Adipocyte (in vitro differentiated cells): ENCODE measurements around the gene IL22.

Experiments used
- DNase-seq: peaks from one replicate; pipeline ENCODE4 v3.0.0-alpha.2; 2015; ENCODE audit warnings: low read depth
- H3K27me3 ChIP-seq: replicated peaks from 2 replicates; pipeline ENCODE4 v1.7.0; 2013; ENCODE audit warnings: mild to moderate bottlenecking, low read length, moderate library complexity; ENCODE audit not compliant: control insufficient read depth, insufficient read depth
- H3K36me3 ChIP-seq: 2 replicates; pipeline ENCODE4 v1.7.0; 2013; ENCODE audit warnings: low read length, mild to moderate bottlenecking, moderate library complexity; ENCODE audit not compliant: control insufficient read depth, insufficient read depth, severe bottlenecking
- H3K4me1 ChIP-seq: 2 replicates; pipeline ENCODE4 v1.7.0; 2013; ENCODE audit warnings: mild to moderate bottlenecking, low read length, moderate library complexity; ENCODE audit not compliant: control insufficient read depth, insufficient read depth
- H3K4me3 ChIP-seq: 2 replicates; pipeline ENCODE4 v1.7.0; 2013; ENCODE audit warnings: mild to moderate bottlenecking, low read length, moderate library complexity
- H3K9ac ChIP-seq: 2 replicates; pipeline ENCODE4 v1.7.0; 2013; ENCODE audit warnings: mild to moderate bottlenecking, low read length, moderate library complexity
- H3K9me3 ChIP-seq: 2 replicates; pipeline ENCODE4 v1.7.0; 2013; ENCODE audit warnings: mild to moderate bottlenecking, low read length, moderate library complexity; ENCODE audit not compliant: control insufficient read depth

Gene IL22

DNA sequence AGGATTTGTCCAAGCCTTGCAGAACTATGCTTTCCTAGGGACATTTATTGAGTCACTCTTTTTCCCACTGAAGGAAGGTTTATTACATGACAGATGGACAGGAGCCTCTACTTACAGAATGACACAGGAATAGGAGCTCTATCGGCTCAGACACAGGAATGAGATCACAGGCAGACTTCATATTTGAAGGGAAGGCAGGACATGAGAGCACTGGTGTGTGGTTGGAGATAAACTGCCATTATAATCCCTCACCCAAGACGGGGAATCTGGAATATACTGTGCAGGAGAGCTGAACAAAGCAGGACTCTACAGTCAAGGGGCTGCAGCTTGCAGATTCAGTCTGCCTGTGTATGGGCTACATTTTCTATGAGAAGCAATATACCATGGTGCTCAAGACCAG is 26.8 kb upstream of the IL22 start:
- no peak for DNase-seq
- peaks cover 1% of the 10 kb centered on the region for H3K27me3 ChIP-seq

DNA sequence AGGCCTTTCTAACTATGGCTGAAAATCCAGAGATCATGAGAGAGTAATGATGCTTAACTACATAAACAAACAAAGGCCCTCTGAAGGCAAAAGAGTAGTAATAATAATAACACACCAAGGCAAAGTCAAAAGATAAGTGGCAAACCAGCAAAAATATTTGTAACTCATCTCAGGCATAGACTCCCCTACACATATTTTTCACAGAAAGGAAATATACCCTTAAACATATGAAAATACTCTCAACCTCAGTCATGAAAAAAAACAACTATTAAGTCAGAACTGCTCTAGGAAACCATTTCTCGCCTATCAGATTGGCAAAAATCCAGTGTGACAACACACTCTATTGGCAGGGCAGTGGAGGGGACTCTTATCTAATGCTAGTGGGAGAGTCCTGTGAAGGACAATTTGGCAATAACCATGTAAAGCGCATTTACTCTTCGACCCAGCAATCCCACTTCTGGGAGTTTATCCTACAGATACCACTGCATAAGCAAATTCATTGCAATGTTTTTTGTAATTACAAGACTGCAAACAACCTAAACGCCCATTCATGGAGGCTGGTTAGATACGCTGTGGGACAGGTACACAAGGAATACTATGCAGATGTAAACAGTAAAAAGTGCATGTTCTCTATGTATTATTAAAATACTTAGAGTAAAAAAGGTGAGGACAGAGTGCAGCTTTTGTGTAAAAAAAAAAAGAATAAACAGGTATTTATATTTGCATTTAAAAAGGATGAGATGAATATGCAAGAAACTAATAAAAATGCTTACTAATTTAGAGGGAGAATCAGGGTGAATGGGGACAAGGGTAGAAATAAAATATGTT is 26.0 kb upstream of the IL22 start:
- Histone ChIP-seq H3K27me3 (no peaks in the 10 kb centered on the region), H3K9ac (no peak overlapping the region), H3K4me1 (no peaks in the 10 kb centered on the region), H3K36me3 (no peaks in the 10 kb centered on the region), H3K9me3 (no peaks in the 10 kb centered on the region), H3K4me3 (no peak overlapping the region)
- no peak for DNase-seq

More for the DNA sequence above, 26.8 kb upstream of the IL22 start:
- Histone ChIP-seq H3K9ac (no peak overlapping the region), H3K9me3 (no peaks in the 10 kb centered on the region), H3K36me3 (no peaks in the 10 kb centered on the region), H3K4me1 (no peaks in the 10 kb centered on the region), H3K4me3 (no peak overlapping the region)

DNA sequence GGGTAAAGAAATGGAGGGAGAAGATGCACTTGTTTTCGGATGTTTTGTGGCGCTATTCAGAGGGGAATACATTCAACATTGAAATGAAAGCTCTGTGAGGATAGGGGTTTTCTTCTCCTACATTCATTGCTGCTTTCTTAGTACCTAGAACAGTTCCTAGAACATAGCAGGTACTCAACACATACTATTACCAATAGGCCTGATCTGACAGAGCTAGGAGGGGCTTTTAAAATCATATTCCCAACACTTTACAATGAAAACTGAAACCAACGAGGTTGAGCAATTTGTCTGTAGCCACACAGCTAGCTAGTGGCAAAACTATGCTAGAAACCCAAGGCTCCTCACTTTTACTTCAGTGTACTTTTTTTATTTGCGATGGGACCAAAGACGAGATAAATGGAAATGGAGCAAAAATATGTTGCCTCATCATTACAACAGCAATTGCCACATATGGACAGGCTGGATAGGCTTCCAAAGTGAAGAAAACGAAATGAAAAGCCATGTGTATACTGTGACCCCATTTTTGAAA is 23.1 kb upstream of the IL22 start:
- Histone ChIP-seq H3K4me1 (peaks cover 6% of the 10 kb centered on the region), H3K4me3 (no peak overlapping the region), H3K36me3 (no peaks in the 10 kb centered on the region), H3K27me3 (no peaks in the 10 kb centered on the region), H3K9me3 (no peaks in the 10 kb centered on the region), H3K9ac (no peak overlapping the region)
- peak; percentile 30 for DNase-seq

- Histone ChIP-seq H3K9me3 (no peaks in the 10 kb centered on the region), H3K27me3 (no peaks in the 10 kb centered on the region), H3K4me1 (peaks cover 39% of the 10 kb centered on the region), H3K36me3 (no peaks in the 10 kb centered on the region), H3K4me3 (no peak overlapping the region), H3K9ac (no peak overlapping the region)
- no peak for DNase-seq
These were observed 19.3 kb upstream of the IL22 start for GRCh38 chr12:68272732-68273131.

- H3K9me3 ChIP-seq: no peaks in the 10 kb centered on the region
- no peaks in the 10 kb centered on the region for H3K27me3 ChIP-seq
These were observed 17.9 kb upstream of the IL22 start for GRCh38 chr12:68271346-68271745.

DNA sequence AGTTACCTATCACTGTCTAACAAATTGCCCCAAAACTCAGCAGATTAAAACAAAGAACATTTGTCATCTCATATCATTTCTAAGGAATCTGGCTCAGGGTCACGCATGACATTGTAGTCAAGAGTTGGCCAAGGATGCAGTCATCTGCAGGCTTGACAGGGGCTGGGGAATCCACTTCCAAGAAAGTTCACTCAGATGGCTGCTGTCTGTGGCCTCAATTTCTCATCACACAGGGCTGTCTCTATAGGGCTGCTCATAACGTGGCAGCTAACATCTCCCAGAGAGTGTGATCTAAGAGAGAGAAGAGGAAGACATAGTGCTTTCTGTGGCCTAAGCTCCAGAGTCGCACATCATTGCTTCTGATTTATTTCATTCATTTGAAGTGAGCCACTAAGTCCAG is 17.0 kb upstream of the IL22 start:
- Histone ChIP-seq H3K36me3 (no peaks in the 10 kb centered on the region), H3K9ac (no peak overlapping the region), H3K4me1 (peaks cover 58% of the 10 kb centered on the region), H3K4me3 (no peak overlapping the region), H3K27me3 (no peaks in the 10 kb centered on the region), H3K9me3 (no peaks in the 10 kb centered on the region)
- no peak for DNase-seq

More at GRCh38 chr12:68271346-68271745, 17.9 kb upstream of the IL22 start:
- H3K4me3 ChIP-seq: no peak overlapping the region
- peaks cover 52% of the 10 kb centered on the region for H3K4me1 ChIP-seq
- DNase-seq: peak; percentile 48
- no peaks in the 10 kb centered on the region for H3K36me3 ChIP-seq
- H3K9ac ChIP-seq: no peak overlapping the region

DNA sequence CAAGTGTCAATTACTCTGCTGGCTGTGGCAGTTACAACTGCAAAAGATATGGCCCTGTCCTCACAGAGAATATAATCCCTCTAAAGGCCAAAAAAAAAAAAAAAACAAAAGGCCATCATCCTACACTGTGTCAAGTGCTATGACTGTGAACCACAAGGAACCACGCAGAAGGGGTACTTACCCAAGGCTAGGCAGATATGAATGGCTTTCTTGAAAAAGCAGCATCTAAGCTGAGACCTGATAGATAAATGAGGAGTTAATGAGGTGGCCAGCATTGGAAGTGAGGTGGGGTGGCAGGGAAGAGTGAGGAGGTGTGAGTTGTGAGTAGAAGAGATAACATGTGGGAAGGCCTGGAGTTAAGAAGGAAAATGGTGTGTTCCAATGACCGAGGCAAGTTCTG is 16.4 kb upstream of the IL22 start:
- Histone ChIP-seq H3K36me3 (no peaks in the 10 kb centered on the region), H3K4me1 (peaks cover 62% of the 10 kb centered on the region), H3K4me3 (no peak overlapping the region), H3K9me3 (no peaks in the 10 kb centered on the region), H3K27me3 (no peaks in the 10 kb centered on the region), H3K9ac (no peak overlapping the region)
- DNase-seq: no peak

DNA sequence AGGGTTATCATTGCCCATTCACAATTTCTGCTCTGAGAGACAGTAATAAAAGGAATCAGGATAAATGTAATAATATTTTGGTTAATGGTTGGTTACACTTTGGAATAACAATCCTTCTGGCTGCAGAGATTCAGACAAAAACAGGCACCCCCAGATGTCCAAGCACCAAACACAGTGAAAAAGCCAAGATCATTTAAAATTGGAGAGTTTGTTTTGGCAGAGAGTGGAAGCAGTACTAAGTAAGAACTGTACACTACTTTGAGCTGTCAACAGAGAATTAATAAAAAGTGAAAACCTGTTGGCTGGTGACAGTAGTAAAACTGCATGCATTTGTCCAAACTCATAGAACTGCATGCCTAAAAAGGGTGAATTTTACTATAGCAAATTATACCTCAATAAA is 15.6 kb upstream of the IL22 start:
- H3K9ac ChIP-seq: no peak overlapping the region
- no peak overlapping the region for H3K4me3 ChIP-seq
- H3K9me3 ChIP-seq: no peaks in the 10 kb centered on the region
- H3K27me3 ChIP-seq: no peaks in the 10 kb centered on the region
- no peak for DNase-seq
- peaks cover 70% of the 10 kb centered on the region for H3K4me1 ChIP-seq
- no peaks in the 10 kb centered on the region for H3K36me3 ChIP-seq

- DNase-seq: peak; percentile 88
These were observed 14.5 kb upstream of the IL22 start for GRCh38 chr12:68267892-68268396.

DNA sequence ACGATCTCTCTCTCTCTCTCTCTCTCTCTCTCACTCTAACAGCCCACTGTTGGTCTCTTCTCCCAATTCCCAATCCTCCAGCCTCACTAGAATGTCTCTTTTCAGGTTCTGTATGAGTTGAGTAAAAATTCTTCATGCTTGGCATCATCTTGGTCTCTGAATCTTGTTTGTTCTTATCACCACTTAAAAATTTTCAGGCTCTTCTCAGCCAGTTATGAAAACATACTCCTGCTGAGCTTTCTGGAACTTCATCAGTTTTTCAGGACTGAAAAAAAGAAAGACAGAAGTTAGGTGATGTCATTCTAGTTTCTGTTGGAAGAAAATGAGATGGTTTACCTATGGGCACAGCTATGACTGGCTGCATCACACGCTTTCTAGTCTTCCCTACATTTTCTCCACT is 11.5 kb upstream of the IL22 start:
- no peak overlapping the region for H3K9ac ChIP-seq
- H3K4me1 ChIP-seq: peaks cover 57% of the 10 kb centered on the region
- no peak overlapping the region for H3K4me3 ChIP-seq
- no peaks in the 10 kb centered on the region for H3K9me3 ChIP-seq
- no peaks in the 10 kb centered on the region for H3K36me3 ChIP-seq
- DNase-seq: peak; percentile 63
- H3K27me3 ChIP-seq: no peaks in the 10 kb centered on the region

More at GRCh38 chr12:68267892-68268396, 14.5 kb upstream of the IL22 start:
- H3K36me3 ChIP-seq: no peaks in the 10 kb centered on the region
- no peak overlapping the region for H3K4me3 ChIP-seq
- H3K4me1 ChIP-seq: peaks cover 77% of the 10 kb centered on the region
- H3K27me3 ChIP-seq: no peaks in the 10 kb centered on the region
- peak overlapping the region; percentile 22 for H3K9ac ChIP-seq
- no peaks in the 10 kb centered on the region for H3K9me3 ChIP-seq

GRCh38 chr12:68264158-68264855 is 10.9 kb upstream of the IL22 start:
- Histone ChIP-seq H3K36me3 (no peaks in the 10 kb centered on the region), H3K4me1 (peaks cover 56% of the 10 kb centered on the region), H3K27me3 (no peaks in the 10 kb centered on the region), H3K9me3 (no peaks in the 10 kb centered on the region), H3K4me3 (no peak overlapping the region), H3K9ac (no peak overlapping the region)
- DNase-seq: no peak
